ENCODE data around the gene TCEANC.
A peak's percentile ranks its signal among the peaks of the same experiment; 100 is the strongest.
"Not testable (repeated sequence)": the region's sequence is repeated elsewhere in the genome, so short reads cannot be mapped to it uniquely, and the experiment has no call there.

Gene TCEANC

GRCh38 chrX:13652850-13653693 is at the start of gene TCEANC:
Gene TCEANC, plus strand, starts transcription at chrX:13653141. Its CDS starts 9,368 bp downstream, at chrX:13662509.
- H3K4me3 ChIP-seq (ENCODE audit: low read depth, low read length): peak within 1 kb of the TSS; percentile 60
- DNase-seq (ENCODE audit: low read depth): peak; percentile 92

GRCh38 chrX:13605611-13606010 is 47.3 kb upstream of the TCEANC start:
- no peak for DNase-seq (ENCODE audit: low read depth)
- H3K4me3 ChIP-seq (ENCODE audit: low read depth, low read length): no peak overlapping the region

- DNase-seq (ENCODE audit: low read depth): no peak
- H3K4me3 ChIP-seq (ENCODE audit: low read depth, low read length): no peak overlapping the region
Measured at GRCh38 chrX:13607331-13607995, 45.5 kb upstream of the TCEANC start.

GRCh38 chrX:13607996-13608365 is 45.0 kb upstream of the TCEANC start:
- no peak for DNase-seq (ENCODE audit: low read depth)
- H3K4me3 ChIP-seq (ENCODE audit: low read depth, low read length): no peak overlapping the region

GRCh38 chrX:13614154-13614553 is 38.8 kb upstream of the TCEANC start:
- H3K4me3 ChIP-seq (ENCODE audit: low read depth, low read length): no peak overlapping the region
- no peak for DNase-seq (ENCODE audit: low read depth)

GRCh38 chrX:13620207-13620606 is 32.7 kb upstream of the TCEANC start:
- no peak for DNase-seq (ENCODE audit: low read depth)
- H3K4me3 ChIP-seq (ENCODE audit: low read depth, low read length): no peak overlapping the region

GRCh38 chrX:13622401-13622964 is 30.5 kb upstream of the TCEANC start:
- H3K4me3 ChIP-seq (ENCODE audit: low read depth, low read length): no peak overlapping the region
- no peak for DNase-seq (ENCODE audit: low read depth)

GRCh38 chrX:13627306-13627705 is 25.6 kb upstream of the TCEANC start:
- DNase-seq (ENCODE audit: low read depth): no peak
- H3K4me3 ChIP-seq (ENCODE audit: low read depth, low read length): no peak overlapping the region

- H3K4me3 ChIP-seq (ENCODE audit: low read depth, low read length); DNase-seq (ENCODE audit: low read depth): not testable (repeated sequence)
Measured at GRCh38 chrX:13637224-13637623, 15.7 kb upstream of the TCEANC start.

- H3K4me3 ChIP-seq (ENCODE audit: low read depth, low read length): no peak overlapping the region
- no peak for DNase-seq (ENCODE audit: low read depth)
Measured at GRCh38 chrX:13638021-13638420, 14.9 kb upstream of the TCEANC start.

GRCh38 chrX:13638826-13639225 is 14.1 kb upstream of the TCEANC start:
- no peak overlapping the region for H3K4me3 ChIP-seq (ENCODE audit: low read depth, low read length)
- DNase-seq (ENCODE audit: low read depth): no peak

- not testable (repeated sequence) for DNase-seq (ENCODE audit: low read depth)
Measured at GRCh38 chrX:13641684-13642083, 11.3 kb upstream of the TCEANC start.

GRCh38 chrX:13645464-13646153 is 7.3 kb upstream of the TCEANC start:
- no peak for DNase-seq (ENCODE audit: low read depth)

More at GRCh38 chrX:13641684-13642083, 11.3 kb upstream of the TCEANC start:
- H3K4me3 ChIP-seq (ENCODE audit: low read depth, low read length): not testable (repeated sequence)

GRCh38 chrX:13646154-13646549 is 6.8 kb upstream of the TCEANC start:
- no peak overlapping the region for H3K4me3 ChIP-seq (ENCODE audit: low read depth, low read length)
- no peak for DNase-seq (ENCODE audit: low read depth)

More at GRCh38 chrX:13645464-13646153, 7.3 kb upstream of the TCEANC start:
- H3K4me3 ChIP-seq (ENCODE audit: low read depth, low read length): no peak overlapping the region

GRCh38 chrX:13647709-13648212 is 5.2 kb upstream of the TCEANC start:
- H3K4me3 ChIP-seq (ENCODE audit: low read depth, low read length): no peak overlapping the region
- DNase-seq (ENCODE audit: low read depth): peak; percentile 48

GRCh38 chrX:13648336-13648735 is 4.6 kb upstream of the TCEANC start:
- not testable (repeated sequence) for H3K4me3 ChIP-seq (ENCODE audit: low read depth, low read length); DNase-seq (ENCODE audit: low read depth)

GRCh38 chrX:13649838-13650237 is 3.1 kb upstream of the TCEANC start:
- H3K4me3 ChIP-seq (ENCODE audit: low read depth, low read length): no peak overlapping the region
- DNase-seq (ENCODE audit: low read depth): peak; percentile 42

GRCh38 chrX:13650318-13650717 is 2.6 kb upstream of the TCEANC start:
- DNase-seq (ENCODE audit: low read depth): no peak

GRCh38 chrX:13651150-13651549 is 1.8 kb upstream of the TCEANC start:
- H3K4me3 ChIP-seq (ENCODE audit: low read depth, low read length): no peak overlapping the region
- no peak for DNase-seq (ENCODE audit: low read depth)

More at GRCh38 chrX:13650318-13650717, 2.6 kb upstream of the TCEANC start:
- H3K4me3 ChIP-seq (ENCODE audit: low read depth, low read length): no peak overlapping the region

All from skeletal muscle cell (primary cell).